Muscle of leg (tissue), 11 donors: Measurements from ENCODE around the gene TMEM132D. TPM values are rescaled to one million over a fixed set of nuclear protein-coding genes. Genes with fewer than 3 reads are reported as not detected.

Experiments
- DNase-seq: peaks from one replicate; pipeline ENCODE4 v3.0.0; 2013
- H3K27ac ChIP-seq: one replicate; pipeline ENCODE4 v1.5.1; 2013; ENCODE audit warnings: mild to moderate bottlenecking, low read length, control low read depth
- H3K27me3 ChIP-seq: one replicate; pipeline ENCODE4 v1.6.1; 2013; ENCODE audit warnings: low read length; ENCODE audit not compliant: control insufficient read depth, insufficient read depth
- H3K36me3 ChIP-seq: one replicate; pipeline ENCODE4 v1.6.1; 2013; ENCODE audit warnings: low read length; ENCODE audit not compliant: control insufficient read depth, insufficient read depth
- H3K4me1 ChIP-seq: one replicate; pipeline ENCODE4 v1.6.1; 2013; ENCODE audit warnings: low read length; ENCODE audit not compliant: control insufficient read depth, insufficient read depth
- H3K4me3 ChIP-seq: one replicate; pipeline ENCODE4 v1.5.1; 2013; ENCODE audit warnings: low read length, control low read depth
- H3K9me3 ChIP-seq: replicated peaks from 2 replicates; pipeline ENCODE4 v1.6.1; 2013; ENCODE audit warnings: low read depth, low read length; ENCODE audit not compliant: control insufficient read depth
- WGBS: methylation state at CpG from one replicate; pipeline ENCODE4 v1.1.5; 2013; ENCODE audit warnings: missing lambda C conversion rate; ENCODE audit not compliant: insufficient coverage; 5-methylcytosine and 5-hydroxymethylcytosine counted together
- polyA plus RNA-seq, 8 donors: library from polyadenylated mRNA; unstranded; fragments of 120-200 nt; gene quantifications; one replicate each; pipeline versions ENCODE4 v1.2.1 to v1.2.3, GENCODE V29; 2013; ENCODE audit warnings: inconsistent platforms in 1 of 8, low replicate concordance in 1 of 8; ENCODE audit not compliant: insufficient read length in 8 of 8, insufficient read depth in 1 of 8
- total RNA-seq: library from RNA; stranded (reverse); fragments of 120-200 nt; gene quantifications from one replicate; pipeline ENCODE4 v1.2.4, GENCODE V29; 2013

Gene TMEM132D
- total and polyA plus RNA-seq, 9 donors, result 0.44 to 2.0 (median 0.85) TPM

DNA sequence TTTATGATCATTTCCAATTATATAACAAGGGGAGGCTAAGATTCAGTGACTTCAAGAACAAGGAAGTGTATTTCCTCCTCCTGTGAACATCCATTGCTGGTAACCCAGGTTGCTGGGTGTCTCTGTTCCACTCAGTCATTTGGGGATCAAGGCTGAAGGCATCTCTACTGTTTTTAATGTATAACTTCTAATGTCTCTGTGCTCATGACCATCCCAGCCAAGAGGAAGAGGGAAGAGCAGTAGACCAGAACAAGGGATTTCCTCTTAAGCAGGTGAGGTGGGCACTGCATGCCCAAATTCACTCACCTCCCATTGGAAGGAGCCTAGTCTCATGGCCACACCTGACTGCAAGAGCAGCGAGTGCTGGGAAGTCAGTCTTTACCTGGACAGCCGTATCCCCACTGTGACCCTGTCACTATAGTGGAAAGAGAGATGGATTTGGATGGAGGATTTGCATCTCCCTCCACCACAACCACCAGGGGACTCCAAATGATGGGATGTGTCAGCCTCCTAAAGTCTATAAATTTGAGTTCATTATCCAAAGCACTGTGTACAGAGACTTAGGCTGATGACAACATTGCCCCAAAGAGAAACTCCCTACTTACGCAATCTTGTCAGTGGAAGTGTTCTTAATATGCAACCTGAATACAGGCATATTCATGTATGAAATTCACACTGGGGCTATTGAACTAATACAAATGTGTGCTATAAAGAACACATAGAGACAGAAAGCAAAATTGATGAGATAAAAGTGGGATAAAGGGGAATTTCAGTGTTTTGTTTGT lies 368.7 kb downstream of the TMEM132D start:
- Histone ChIP-seq H3K4me3 (no peak overlapping the region), H3K4me1 (peaks cover 21% of the 10 kb centered on the region), H3K9me3 (no peaks in the 10 kb centered on the region), H3K27me3 (no peaks in the 10 kb centered on the region), H3K27ac (no peak overlapping the region), H3K36me3 (no peaks in the 10 kb centered on the region)
- no CpG with 5 or more reads among the region's 3 CpGs for WGBS
- DNase-seq, result no peak

DNA sequence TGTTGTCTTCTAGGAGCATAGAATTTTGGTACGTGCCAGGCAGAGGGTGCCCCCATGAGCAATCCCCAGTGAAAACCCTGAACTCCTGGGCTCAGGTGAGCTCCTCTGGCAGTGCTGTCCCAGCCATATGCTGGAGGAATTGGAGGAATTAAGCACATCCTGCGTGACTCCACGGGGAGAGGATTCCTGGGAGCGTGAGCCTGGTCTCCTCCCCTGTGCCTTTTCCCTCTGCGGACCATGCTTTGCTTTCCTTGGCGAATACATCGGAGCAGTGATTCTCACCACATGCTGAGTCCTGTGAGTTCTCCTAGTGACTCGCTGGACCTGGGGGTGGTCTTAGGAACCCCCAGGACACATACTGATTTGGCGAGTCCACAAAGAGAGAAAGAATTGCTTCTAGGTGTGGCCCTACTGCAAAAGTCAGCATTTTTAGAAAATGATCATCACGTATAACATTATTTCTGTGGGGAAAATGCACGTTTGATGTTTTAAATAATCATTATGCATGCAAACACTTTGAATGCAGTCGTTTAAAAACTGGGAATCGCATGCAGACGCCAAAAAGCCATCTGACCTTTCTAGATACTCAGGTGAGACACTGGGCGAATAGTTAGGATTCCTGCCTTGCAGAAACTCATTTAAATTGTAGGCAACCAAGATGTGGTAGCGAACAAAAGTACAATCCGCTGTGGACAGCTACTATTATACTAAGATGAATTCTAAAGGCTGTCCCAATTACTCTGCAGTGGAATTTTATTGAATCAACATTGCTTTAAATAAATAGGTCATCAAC lies 370.9 kb downstream of the TMEM132D start:
- WGBS, result 68% methylated on average over 10 of the region's 17 CpGs
- no peaks in the 10 kb centered on the region for H3K36me3 ChIP-seq
- H3K9me3 ChIP-seq, result no peaks in the 10 kb centered on the region
- no peak overlapping the region for H3K27ac ChIP-seq
- H3K27me3 ChIP-seq, result no peaks in the 10 kb centered on the region
- no peak overlapping the region for H3K4me3 ChIP-seq
- DNase-seq, result no peak
- peaks cover 20% of the 10 kb centered on the region for H3K4me1 ChIP-seq

DNA sequence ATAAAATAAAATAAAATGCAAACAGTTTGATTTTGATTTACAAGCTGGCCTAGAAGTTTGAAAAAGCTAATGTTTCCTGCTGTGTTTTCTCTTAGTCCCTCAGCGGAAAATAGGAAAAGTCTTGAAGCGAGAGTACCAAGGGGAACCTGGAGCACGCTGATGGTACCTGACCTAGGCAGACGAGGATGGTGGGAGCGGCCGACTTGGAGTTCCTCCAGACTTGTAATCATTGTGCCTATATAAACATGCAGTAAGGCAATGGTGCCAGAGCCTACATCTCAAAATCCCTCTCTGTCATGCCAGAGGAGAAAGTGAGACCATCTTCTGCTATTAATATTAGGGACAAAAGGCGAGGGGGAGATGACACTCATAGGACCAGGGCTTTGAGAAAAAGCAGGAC lies 371.7 kb downstream of the TMEM132D start:
- peaks cover 20% of the 10 kb centered on the region for H3K4me1 ChIP-seq
- 93% methylated on average over 4 of the region's 7 CpGs for WGBS
- H3K27me3 ChIP-seq, result no peaks in the 10 kb centered on the region
- no peak overlapping the region for H3K4me3 ChIP-seq
- no peaks in the 10 kb centered on the region for H3K9me3 ChIP-seq
- H3K27ac ChIP-seq, result no peak overlapping the region
- H3K36me3 ChIP-seq, result no peaks in the 10 kb centered on the region
- no peak for DNase-seq

GRCh38 chr12:129530984-129531383 lies 372.8 kb downstream of the TMEM132D start:
- Histone ChIP-seq H3K9me3 (no peaks in the 10 kb centered on the region), H3K4me3 (no peak overlapping the region), H3K27me3 (no peaks in the 10 kb centered on the region), H3K36me3 (no peaks in the 10 kb centered on the region), H3K4me1 (peaks cover 20% of the 10 kb centered on the region), H3K27ac (peak overlapping the region; percentile 74)
- DNase-seq, result peak; percentile 80
- WGBS, result 47% methylated on average over 10 of the region's 13 CpGs

- Histone ChIP-seq H3K4me3 (no peak overlapping the region), H3K27me3 (no peaks in the 10 kb centered on the region), H3K4me1 (peaks cover 20% of the 10 kb centered on the region), H3K9me3 (no peaks in the 10 kb centered on the region), H3K27ac (peak overlapping the region; percentile 42), H3K36me3 (no peaks in the 10 kb centered on the region)
- DNase-seq, result no peak
- WGBS, result no CpG with 5 or more reads among the region's 6 CpGs
Observed at GRCh38 chr12:129530517-129530916, 373.3 kb downstream of the TMEM132D start.

DNA sequence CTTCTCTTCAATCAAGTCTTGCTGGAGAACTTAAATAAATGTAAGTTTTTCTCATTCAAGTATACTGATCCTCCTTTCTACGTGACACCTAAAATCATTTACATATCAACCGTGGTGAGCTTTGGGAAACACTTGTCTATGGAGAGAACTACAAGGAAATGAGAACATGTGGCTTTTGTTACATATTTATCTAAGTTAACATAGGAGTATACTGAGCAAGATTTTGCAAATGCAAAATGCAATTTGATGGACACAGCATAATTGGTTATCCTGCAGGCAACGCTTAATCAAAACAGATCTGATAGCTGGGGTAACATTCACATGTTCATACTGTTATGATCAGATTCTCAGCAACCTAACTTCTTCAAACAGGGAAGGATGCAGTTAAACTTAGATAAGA lies 376.3 kb downstream of the TMEM132D start:
- H3K27ac ChIP-seq, result no peak overlapping the region
- no peaks in the 10 kb centered on the region for H3K36me3 ChIP-seq
- H3K27me3 ChIP-seq, result no peaks in the 10 kb centered on the region
- H3K4me1 ChIP-seq, result peaks cover 16% of the 10 kb centered on the region
- 100% methylated on average over 1 of the region's 3 CpGs for WGBS
- H3K9me3 ChIP-seq, result no peaks in the 10 kb centered on the region
- no peak overlapping the region for H3K4me3 ChIP-seq
- no peak for DNase-seq

- WGBS, result no CpG with 5 or more reads among the region's 2 CpGs
Observed at GRCh38 chr12:129523621-129524020, 380.2 kb downstream of the TMEM132D start.

GRCh38 chr12:129520739-129521138 lies 383.1 kb downstream of the TMEM132D start:
- 57% methylated on average over 1 of the region's 1 CpG for WGBS
- H3K27me3 ChIP-seq, result no peaks in the 10 kb centered on the region
- DNase-seq, result no peak
- no peaks in the 10 kb centered on the region for H3K9me3 ChIP-seq
- no peak overlapping the region for H3K4me3 ChIP-seq
- H3K27ac ChIP-seq, result no peak overlapping the region
- H3K4me1 ChIP-seq, result no peaks in the 10 kb centered on the region
- H3K36me3 ChIP-seq, result no peaks in the 10 kb centered on the region

More at GRCh38 chr12:129523621-129524020, 380.2 kb downstream of the TMEM132D start:
- Histone ChIP-seq H3K36me3 (no peaks in the 10 kb centered on the region), H3K27me3 (no peaks in the 10 kb centered on the region), H3K4me3 (no peak overlapping the region), H3K9me3 (no peaks in the 10 kb centered on the region), H3K4me1 (no peaks in the 10 kb centered on the region), H3K27ac (no peak overlapping the region)
- no peak for DNase-seq

GRCh38 chr12:129503802-129504201 lies 400.0 kb downstream of the TMEM132D start:
- DNase-seq, result no peak
- Histone ChIP-seq H3K4me1 (no peaks in the 10 kb centered on the region), H3K27me3 (no peaks in the 10 kb centered on the region), H3K36me3 (no peaks in the 10 kb centered on the region), H3K9me3 (peaks cover 3% of the 10 kb centered on the region), H3K4me3 (no peak overlapping the region), H3K27ac (no peak overlapping the region)
- 80% methylated on average over 1 of the region's 1 CpG for WGBS

DNA sequence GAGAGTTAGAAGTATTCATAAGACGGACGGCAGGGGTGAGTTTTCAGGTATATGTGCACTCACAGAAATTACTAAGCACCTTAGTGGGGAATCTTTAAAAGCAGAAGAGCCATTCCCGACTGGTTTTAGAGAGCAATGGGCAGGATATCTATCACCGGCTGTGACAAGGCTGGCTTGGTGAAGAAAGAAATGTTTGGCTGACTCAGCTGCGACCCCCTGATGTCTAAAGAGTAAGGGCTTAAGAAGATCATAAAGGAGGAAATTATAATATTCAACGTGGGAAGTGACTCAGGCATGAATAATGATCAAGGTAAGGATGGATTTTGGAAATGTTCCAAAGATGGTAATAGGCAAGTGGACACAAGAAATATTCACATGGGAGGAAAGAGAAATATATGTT lies 407.6 kb downstream of the TMEM132D start:
- Histone ChIP-seq H3K9me3 (no peaks in the 10 kb centered on the region), H3K27ac (no peak overlapping the region), H3K27me3 (peaks cover 3% of the 10 kb centered on the region), H3K4me1 (no peaks in the 10 kb centered on the region), H3K36me3 (no peaks in the 10 kb centered on the region), H3K4me3 (no peak overlapping the region)
- WGBS, result 52% methylated on average over 3 of the region's 6 CpGs
- no peak for DNase-seq
